ENCODE measurements around the gene USP38.
A peak's percentile ranks its signal among the peaks of the same experiment; 100 is the strongest.

The USP38 gene

GRCh38 chr4:143188136-143189088 is 3.7 kb downstream of the USP38 start:
- H3K4me3 ChIP-seq (ENCODE audit: low read depth, low read length): peak overlapping the region; percentile 84
- TF ChIP-seq CTCF (conservative IDR thresholded peaks at IDR 0.05; ENCODE audit: low read depth, low read length): no peak
- DNase-seq (ENCODE audit: low read depth): peak; percentile 12

- H3K4me3 ChIP-seq (ENCODE audit: low read depth, low read length): no peak overlapping the region
- DNase-seq (ENCODE audit: low read depth): no peak
- no peak for TF ChIP-seq CTCF (conservative IDR thresholded peaks at IDR 0.05; ENCODE audit: low read depth, low read length)
Observed at GRCh38 chr4:143189528-143189927, 4.8 kb downstream of the USP38 start.

GRCh38 chr4:143195581-143195980 is 10.9 kb downstream of the USP38 start:
- TF ChIP-seq CTCF (conservative IDR thresholded peaks at IDR 0.05; ENCODE audit: low read depth, low read length): no peak
- H3K4me3 ChIP-seq (ENCODE audit: low read depth, low read length): no peak overlapping the region
- DNase-seq (ENCODE audit: low read depth): no peak

- TF ChIP-seq CTCF (conservative IDR thresholded peaks at IDR 0.05; ENCODE audit: low read depth, low read length): no peak
- DNase-seq (ENCODE audit: low read depth): no peak
- no peak overlapping the region for H3K4me3 ChIP-seq (ENCODE audit: low read depth, low read length)
Observed at GRCh38 chr4:143196323-143196722, 11.6 kb downstream of the USP38 start.

- no peak overlapping the region for H3K4me3 ChIP-seq (ENCODE audit: low read depth, low read length)
- DNase-seq (ENCODE audit: low read depth): no peak
- TF ChIP-seq CTCF (conservative IDR thresholded peaks at IDR 0.05; ENCODE audit: low read depth, low read length): no peak
Observed at GRCh38 chr4:143199503-143199902, 14.8 kb downstream of the USP38 start.

GRCh38 chr4:143202824-143203223 is 18.1 kb downstream of the USP38 start:
- DNase-seq (ENCODE audit: low read depth): peak; percentile 41

More at GRCh38 chr4:143202824-143203223, 18.1 kb downstream of the USP38 start:
- H3K4me3 ChIP-seq (ENCODE audit: low read depth, low read length): no peak overlapping the region
- TF ChIP-seq CTCF (conservative IDR thresholded peaks at IDR 0.05; ENCODE audit: low read depth, low read length): peak; percentile 45

Measured in choroid plexus epithelial cell (primary cell).